Hematopoietic multipotent progenitor cell treated with erythropoietin and hydrocortisone succinate and interleukin-3 and kit ligand, for 8 days (in vitro differentiated cells): ENCODE results near the gene ADAMTS16.

ENCODE experiments used
- DNase-seq: peaks from one replicate; pipeline ENCODE4 v3.0.0-alpha.2; 2015

ADAMTS16 gene

GRCh38 chr5:5145651-5146529 is 5.8 kb downstream of the ADAMTS16 start:
- no peak for DNase-seq

GRCh38 chr5:5146530-5147160 is 6.5 kb downstream of the ADAMTS16 start:
- DNase-seq = no peak

GRCh38 chr5:5149154-5149553 is 9.0 kb downstream of the ADAMTS16 start:
- no peak for DNase-seq

GRCh38 chr5:5150667-5151066 is 10.5 kb downstream of the ADAMTS16 start:
- DNase-seq = no peak

- no peak for DNase-seq
Observed at GRCh38 chr5:5154733-5155132, 14.6 kb downstream of the ADAMTS16 start.

- DNase-seq = no peak
Observed at GRCh38 chr5:5155617-5156016, 15.5 kb downstream of the ADAMTS16 start.

- DNase-seq = no peak
Observed at GRCh38 chr5:5156471-5157082, 16.4 kb downstream of the ADAMTS16 start.

GRCh38 chr5:5158472-5158895 is 18.4 kb downstream of the ADAMTS16 start:
- no peak for DNase-seq

- DNase-seq = no peak
Observed at GRCh38 chr5:5159282-5160103, 19.4 kb downstream of the ADAMTS16 start.

GRCh38 chr5:5164163-5164562 is 24.0 kb downstream of the ADAMTS16 start:
- DNase-seq = no peak

GRCh38 chr5:5165541-5166002 is 25.4 kb downstream of the ADAMTS16 start:
- DNase-seq = no peak

- DNase-seq = no peak
Observed at GRCh38 chr5:5169466-5169865, 29.3 kb downstream of the ADAMTS16 start.

- no peak for DNase-seq
Observed at GRCh38 chr5:5178136-5178535, 38.0 kb downstream of the ADAMTS16 start.

GRCh38 chr5:5178580-5178979 is 38.5 kb downstream of the ADAMTS16 start:
- DNase-seq = no peak

GRCh38 chr5:5179079-5179478 is 38.9 kb downstream of the ADAMTS16 start:
- DNase-seq = no peak

GRCh38 chr5:5179597-5179996 is 39.5 kb downstream of the ADAMTS16 start:
- no peak for DNase-seq

- no peak for DNase-seq
Observed at GRCh38 chr5:5181650-5182324, 41.7 kb downstream of the ADAMTS16 start.

GRCh38 chr5:5182508-5183188 is 42.5 kb downstream of the ADAMTS16 start:
- no peak for DNase-seq

- no peak for DNase-seq
Observed at GRCh38 chr5:5183189-5183699, 43.1 kb downstream of the ADAMTS16 start.

GRCh38 chr5:5183933-5184332 is 43.8 kb downstream of the ADAMTS16 start:
- DNase-seq = no peak

- no peak for DNase-seq
Observed at GRCh38 chr5:5188376-5189050, 48.4 kb downstream of the ADAMTS16 start.
